Left ventricle myocardium inferior (tissue), 1 donor: Measurements from ENCODE around the gene DCAF15. TPM values are rescaled to one million over a fixed set of nuclear protein-coding genes. Genes with fewer than 3 reads are reported as not detected.

Source experiments
- DNase-seq: peaks from one replicate; pipeline ENCODE4 v3.0.0-alpha.2; 2020
- H3K27ac ChIP-seq: fragments of 200-600 bp; replicated peaks from 2 replicates; pipeline ENCODE4 v1.8.0; 2021
- H3K27me3 ChIP-seq: fragments of 200-600 bp; 2 replicates; pipeline ENCODE4 v1.8.0; 2021; ENCODE audit warnings: low read depth
- H3K36me3 ChIP-seq: fragments of 200-600 bp; 2 replicates; pipeline ENCODE4 v1.8.0; 2021
- H3K4me1 ChIP-seq: fragments of 200-600 bp; 2 replicates; pipeline ENCODE4 v1.8.0; 2021
- H3K4me3 ChIP-seq: fragments of 200-600 bp; 2 replicates; pipeline ENCODE4 v1.8.0; 2021; ENCODE audit warnings: mild to moderate bottlenecking, moderate library complexity
- H3K9me3 ChIP-seq: fragments of 200-600 bp; replicated peaks from 2 replicates; pipeline ENCODE4 v1.8.0; 2021
- intact Hi-C: fragments of 100-400 bp; cut with micrococcal nuclease; formaldehyde crosslinking; loops from one replicate; pipeline ENCODE4 v1.11.0; 2022
- total RNA-seq: library from RNA; stranded (reverse); fragmentation: NEBNext Ultra II Directional; extraction: Animal tissue kit (Norgen Biotek cat#: 25700); gene quantifications from one replicate; pipeline ENCODE4 v1.2.1, GENCODE V29; 2021
- TF ChIP-seq, protein P1 (sequence below): fragments of 200-600 bp; IDR thresholded peaks from 2 replicates; pipeline ENCODE4 v1.8.0; 2021; ENCODE audit warnings: antibody characterized with exemption, mild to moderate bottlenecking, borderline replicate concordance
- donor health status: DM: no; HTN: yes; CAD: no; lungs with severe emphysema.

DCAF15 gene
- total RNA-seq, 1 donor from 2014 or later = 17.0 TPM

DNA sequence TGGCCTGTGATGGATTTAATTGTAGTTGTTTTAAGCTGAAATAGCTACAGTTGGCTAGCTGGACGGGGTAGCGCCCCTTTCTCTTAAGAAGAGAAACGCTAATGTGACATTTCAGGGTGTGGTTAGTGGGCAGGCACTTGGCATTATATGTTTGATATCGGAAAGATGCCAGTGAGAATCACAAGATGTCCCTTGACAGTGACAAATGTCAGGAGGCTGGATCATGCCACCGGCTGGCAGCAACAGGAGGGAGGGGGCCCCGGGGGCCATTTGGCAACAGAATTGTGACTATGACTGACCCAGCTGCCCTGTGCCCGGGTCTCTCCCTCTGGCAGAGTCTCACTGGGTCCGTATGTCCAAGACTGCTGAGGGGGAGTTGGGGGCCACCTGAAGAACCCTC is 4.7 kb downstream of the DCAF15 start:
- no peak for DNase-seq
- Histone ChIP-seq H3K4me3 (no peak overlapping the region), H3K4me1 (peaks cover 45% of the 10 kb centered on the region), H3K36me3 (peaks cover 75% of the 10 kb centered on the region), H3K27me3 (no peaks in the 10 kb centered on the region), H3K27ac (peak overlapping the region; percentile 65), H3K9me3 (no peaks in the 10 kb centered on the region)
- TF ChIP-seq, protein P1, sequence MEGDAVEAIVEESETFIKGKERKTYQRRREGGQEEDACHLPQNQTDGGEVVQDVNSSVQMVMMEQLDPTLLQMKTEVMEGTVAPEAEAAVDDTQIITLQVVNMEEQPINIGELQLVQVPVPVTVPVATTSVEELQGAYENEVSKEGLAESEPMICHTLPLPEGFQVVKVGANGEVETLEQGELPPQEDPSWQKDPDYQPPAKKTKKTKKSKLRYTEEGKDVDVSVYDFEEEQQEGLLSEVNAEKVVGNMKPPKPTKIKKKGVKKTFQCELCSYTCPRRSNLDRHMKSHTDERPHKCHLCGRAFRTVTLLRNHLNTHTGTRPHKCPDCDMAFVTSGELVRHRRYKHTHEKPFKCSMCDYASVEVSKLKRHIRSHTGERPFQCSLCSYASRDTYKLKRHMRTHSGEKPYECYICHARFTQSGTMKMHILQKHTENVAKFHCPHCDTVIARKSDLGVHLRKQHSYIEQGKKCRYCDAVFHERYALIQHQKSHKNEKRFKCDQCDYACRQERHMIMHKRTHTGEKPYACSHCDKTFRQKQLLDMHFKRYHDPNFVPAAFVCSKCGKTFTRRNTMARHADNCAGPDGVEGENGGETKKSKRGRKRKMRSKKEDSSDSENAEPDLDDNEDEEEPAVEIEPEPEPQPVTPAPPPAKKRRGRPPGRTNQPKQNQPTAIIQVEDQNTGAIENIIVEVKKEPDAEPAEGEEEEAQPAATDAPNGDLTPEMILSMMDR = no peak
- intact Hi-C loops = no loop called here

DNA sequence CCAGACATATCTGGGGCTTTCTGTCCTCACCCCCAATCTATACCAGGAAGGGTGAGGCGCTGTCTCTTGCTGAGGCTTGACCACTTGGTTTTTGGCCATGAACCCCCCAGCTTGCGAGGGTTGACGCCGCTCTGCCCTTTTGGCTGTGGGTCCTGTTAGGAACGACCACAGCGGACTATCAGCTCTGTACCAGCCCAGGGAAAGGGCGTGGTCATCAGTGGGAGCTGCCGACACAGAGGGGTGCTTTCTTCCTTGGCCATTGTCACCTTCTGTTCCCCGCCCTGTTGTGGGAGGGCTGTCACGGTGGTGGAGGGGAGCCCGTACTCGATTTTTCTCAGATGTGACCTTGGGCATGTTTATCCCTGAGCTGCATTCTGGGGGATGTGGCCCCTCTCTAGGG is 5.7 kb downstream of the DCAF15 start:
- Histone ChIP-seq H3K27me3 (no peaks in the 10 kb centered on the region), H3K27ac (peak overlapping the region; percentile 65), H3K4me1 (peaks cover 37% of the 10 kb centered on the region), H3K4me3 (no peak overlapping the region), H3K36me3 (peaks cover 84% of the 10 kb centered on the region), H3K9me3 (no peaks in the 10 kb centered on the region)
- intact Hi-C loops = no loop called here
- DNase-seq = no peak
- TF ChIP-seq, protein P1 = no peak

DNA sequence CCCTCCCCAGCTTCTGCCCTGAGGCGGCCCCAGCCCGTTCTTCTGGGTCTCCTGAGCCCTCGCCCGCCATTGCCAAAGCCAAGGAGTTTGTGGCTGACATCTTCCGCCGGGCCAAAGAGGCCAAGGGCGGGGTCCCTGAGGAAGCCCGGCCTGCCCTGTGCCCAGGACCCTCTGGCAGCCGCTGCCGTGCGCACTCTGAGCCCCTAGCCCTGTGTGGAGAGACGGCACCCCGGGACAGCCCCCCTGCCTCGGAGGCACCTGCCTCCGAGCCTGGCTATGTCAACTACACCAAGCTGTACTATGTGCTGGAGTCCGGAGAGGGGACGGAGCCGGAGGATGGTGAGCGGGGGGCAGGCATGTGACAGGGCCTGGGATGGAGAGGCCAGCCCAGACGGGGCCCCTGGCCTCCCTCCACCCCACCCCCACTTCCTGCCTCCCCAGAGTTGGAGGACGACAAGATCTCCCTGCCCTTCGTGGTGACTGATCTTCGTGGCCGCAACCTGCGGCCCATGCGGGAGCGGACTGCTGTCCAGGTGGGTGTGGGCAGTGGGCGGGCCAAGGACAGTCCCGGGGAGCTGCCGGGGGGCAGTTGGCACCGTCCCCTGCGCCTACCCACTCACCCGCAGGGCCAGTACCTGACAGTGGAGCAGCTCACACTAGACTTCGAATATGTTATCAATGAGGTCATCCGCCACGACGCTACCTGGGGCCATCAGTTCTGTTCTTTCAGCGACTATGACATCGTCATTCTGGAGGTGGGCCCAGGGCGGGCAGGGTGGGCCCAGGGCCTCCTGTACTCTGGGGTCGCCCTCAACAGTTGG is 7.0 kb downstream of the DCAF15 start:
- DNase-seq = no peak
- intact Hi-C loops = no loop called here

DNA sequence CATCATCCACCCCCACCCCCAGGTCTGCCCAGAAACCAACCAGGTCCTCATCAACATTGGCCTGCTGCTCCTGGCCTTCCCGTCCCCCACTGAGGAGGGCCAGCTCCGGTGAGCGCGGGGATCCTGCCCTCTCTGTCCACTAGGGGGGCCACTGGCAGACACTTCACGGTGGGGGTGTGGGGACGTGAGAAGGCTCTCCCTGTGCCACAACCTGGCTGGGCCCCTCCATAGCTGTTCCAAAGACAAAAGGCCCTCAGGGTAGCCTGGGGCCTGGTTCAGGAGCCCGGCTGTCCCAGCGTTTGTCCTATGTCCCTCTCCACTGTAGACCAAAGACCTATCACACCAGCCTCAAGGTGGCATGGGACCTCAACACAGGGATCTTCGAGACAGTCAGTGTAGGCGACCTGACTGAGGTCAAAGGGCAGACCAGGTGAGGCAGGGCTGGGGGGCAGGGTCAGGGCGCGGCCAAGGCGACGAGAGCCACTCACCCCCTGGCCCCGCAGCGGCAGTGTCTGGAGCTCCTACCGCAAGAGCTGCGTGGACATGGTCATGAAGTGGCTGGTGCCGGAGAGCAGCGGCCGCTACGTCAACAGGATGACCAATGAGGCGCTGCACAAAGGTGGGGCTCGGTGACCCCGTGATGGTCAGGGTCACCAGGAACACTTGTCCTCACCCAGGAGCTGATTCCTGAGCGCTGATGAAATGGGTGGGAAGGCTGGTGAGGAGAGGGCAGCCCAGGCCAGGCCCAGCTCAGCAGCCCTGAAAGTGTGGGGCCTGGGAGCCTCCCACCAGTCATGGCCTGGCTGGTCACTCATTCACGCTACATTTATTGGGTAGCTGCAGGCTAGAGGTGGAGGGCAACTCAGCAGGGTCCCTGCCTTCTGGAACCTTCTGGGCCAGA is 7.9 kb downstream of the DCAF15 start:
- H3K4me1 ChIP-seq = peaks cover 26% of the 10 kb centered on the region
- peaks cover 95% of the 10 kb centered on the region for H3K36me3 ChIP-seq
- H3K27ac ChIP-seq = no peak overlapping the region
- DNase-seq = no peak
- TF ChIP-seq, protein P1 = no peak
- no peak overlapping the region for H3K4me3 ChIP-seq
- no peaks in the 10 kb centered on the region for H3K27me3 ChIP-seq
- intact Hi-C loops = no loop called here
- no peaks in the 10 kb centered on the region for H3K9me3 ChIP-seq

More for the DNA sequence above, 7.0 kb downstream of the DCAF15 start:
- Histone ChIP-seq H3K4me1 (peaks cover 26% of the 10 kb centered on the region), H3K27me3 (no peaks in the 10 kb centered on the region), H3K27ac (no peak overlapping the region), H3K36me3 (peaks cover 95% of the 10 kb centered on the region), H3K9me3 (no peaks in the 10 kb centered on the region), H3K4me3 (no peak overlapping the region)
- TF ChIP-seq, protein P1 = no peak

DNA sequence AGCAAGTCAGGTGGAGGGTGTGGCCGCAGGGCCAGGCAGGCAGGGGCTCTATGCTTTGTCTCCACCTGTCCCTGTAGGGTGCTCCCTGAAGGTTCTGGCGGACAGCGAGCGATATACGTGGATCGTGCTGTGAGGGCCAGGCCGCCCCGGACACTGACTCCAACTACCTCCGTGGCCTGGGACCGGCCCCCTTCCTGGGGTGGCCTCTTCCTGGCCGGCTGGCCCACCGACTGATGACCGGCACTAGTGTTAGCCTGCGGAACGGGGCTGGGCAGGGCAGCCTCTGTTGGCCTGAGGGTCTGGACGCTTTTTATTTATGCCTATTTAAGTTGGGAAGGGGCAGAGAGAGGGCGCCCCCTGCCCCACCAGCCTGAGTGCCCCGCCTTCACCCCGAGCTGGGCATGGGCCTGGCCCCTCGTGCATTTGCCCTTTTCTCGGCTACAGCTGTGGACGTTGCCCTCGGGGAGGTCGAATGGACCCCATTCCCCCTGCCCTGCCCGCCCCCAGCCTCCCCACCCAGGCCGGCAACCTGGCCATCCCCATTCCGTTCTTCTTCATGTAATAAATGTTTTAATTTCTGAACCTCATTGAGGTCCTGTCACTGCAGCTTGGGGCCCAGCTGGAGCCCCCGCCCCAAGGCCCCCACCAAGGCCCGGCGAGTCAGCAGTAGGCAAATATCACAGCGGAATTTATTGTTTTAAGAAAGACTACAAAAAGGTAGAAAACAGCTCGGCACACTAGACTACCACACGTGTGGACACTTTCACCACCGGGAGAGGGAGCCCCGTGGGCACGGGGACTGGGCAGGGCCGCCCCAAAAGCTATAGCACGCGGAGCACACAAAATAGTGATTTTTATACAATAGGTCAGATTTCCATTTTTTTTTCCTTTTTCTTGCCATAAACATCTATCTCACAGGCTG is 8.8 kb downstream of the DCAF15 start:
- Histone ChIP-seq H3K36me3 (peaks cover 94% of the 10 kb centered on the region), H3K4me3 (no peak overlapping the region), H3K27me3 (no peaks in the 10 kb centered on the region), H3K4me1 (peaks cover 25% of the 10 kb centered on the region), H3K27ac (no peak overlapping the region), H3K9me3 (no peaks in the 10 kb centered on the region)
- TF ChIP-seq, protein P1 = no peak
- intact Hi-C loops = no loop called here
- DNase-seq = no peak
